PC-9 (cell line): ENCODE data around the gene ARHGAP10. TPM values are rescaled to one million over a fixed set of nuclear protein-coding genes. Genes with fewer than 3 reads are reported as not detected.

Source experiments
- BruUV-seq: library from RNA; stranded (reverse); fragments of 400-500 nt; replicated peaks from 2 replicates; lab custom pipeline; 2021; lab: Mats Ljungman, UMichigan
- CTCF ChIA-PET: fragments of 300-600 bp; sonication (Branson Sonifier 250); formaldehyde crosslinking; loops from one replicate; lab custom pipeline; 2022; ENCODE audit warnings: antibody characterized with exemption; lab: Charles Lee
- POLR2A ChIA-PET: fragments of 300-600 bp; sonication (Branson Sonifier 250); formaldehyde crosslinking; loops from one replicate; lab custom pipeline; 2022; ENCODE audit warnings: antibody characterized with exemption; ENCODE audit not compliant: unreplicated experiment; lab: Charles Lee
- DNase-seq, 2 experiments: peaks; one replicate each; pipeline versions ENCODE4 v3.0.0 to v3.0.0-alpha.2; 2015 to 2022; ENCODE audit warnings: mixed read lengths in 1 of 2
- H2AFZ ChIP-seq: fragments of 200-600 bp; sonication (generic); 2 replicates; pipeline ENCODE4 v1.8.1; 2017; ENCODE audit warnings: antibody characterized with exemption
- H3F3A ChIP-seq: fragments of 200-600 bp; sonication (generic); 2 replicates; pipeline ENCODE4 v1.8.1; 2017; ENCODE audit warnings: antibody characterized with exemption, mild to moderate bottlenecking, low read depth; ENCODE audit not compliant: insufficient read depth
- H3K27ac ChIP-seq: fragments of 200-600 bp; sonication (generic); 2 replicates; pipeline ENCODE4 v1.6.1; 2016; ENCODE audit warnings: mixed run types
- H3K27me3 ChIP-seq: fragments of 200-600 bp; sonication (generic); 2 replicates; pipeline ENCODE4 v1.6.1; 2016; ENCODE audit warnings: low read depth, mixed run types; ENCODE audit not compliant: insufficient read depth
- H3K36me3 ChIP-seq: fragments of 200-600 bp; sonication (generic); 2 replicates; pipeline ENCODE4 v1.6.1; 2016; ENCODE audit warnings: low read depth, mixed run types
- H3K4me1 ChIP-seq: fragments of 200-600 bp; sonication (generic); replicated peaks from 2 replicates; pipeline ENCODE4 v1.6.1; 2016; ENCODE audit warnings: mixed run types; ENCODE audit not compliant: insufficient read depth
- H3K4me2 ChIP-seq: fragments of 200-600 bp; sonication (generic); 2 replicates; pipeline ENCODE4 v1.6.1; 2017; ENCODE audit warnings: mixed run types
- H3K4me3 ChIP-seq: fragments of 200-600 bp; sonication (generic); 2 replicates; pipeline ENCODE4 v1.6.1; 2016; ENCODE audit warnings: mixed run types
- H3K79me2 ChIP-seq: fragments of 200-600 bp; sonication (generic); 2 replicates; pipeline ENCODE4 v1.6.1; 2017; ENCODE audit warnings: low read depth, mixed run types
- H3K9me2 ChIP-seq: fragments of 200-600 bp; sonication (generic); 2 replicates; pipeline ENCODE4 v1.8.1; 2017; ENCODE audit warnings: mild to moderate bottlenecking; ENCODE audit not compliant: insufficient read depth
- H3K9me3 ChIP-seq: fragments of 200-600 bp; sonication (generic); 2 replicates; pipeline ENCODE4 v1.8.1; 2016; ENCODE audit warnings: low read depth; ENCODE audit not compliant: insufficient read depth
- H4K20me1 ChIP-seq: fragments of 200-600 bp; sonication (generic); 2 replicates; pipeline ENCODE4 v1.8.1; 2017; ENCODE audit not compliant: insufficient read depth
- EZH2 ChIP-seq: fragments of 200-600 bp; sonication (generic); IDR thresholded peaks from 2 replicates; pipeline ENCODE4 v1.8.0; 2017; ENCODE audit warnings: antibody characterized with exemption, low read depth
- intact Hi-C: fragments of 100-400 bp; cut with micrococcal nuclease; formaldehyde crosslinking; loops from one replicate; pipeline ENCODE4 v1.10.0; 2022; ENCODE audit not compliant: unreplicated experiment
- total RNA-seq: library from RNA; stranded (reverse); gene quantifications from 2 replicates; pipeline ENCODE4 v1.2.3, GENCODE V29; 2021
- TF ChIP-seq, protein P1 (sequence below): fragments of 200-600 bp; sonication (generic); conservative IDR thresholded peaks from 2 replicates; pipeline ENCODE4 v1.6.1; 2017; ENCODE audit warnings: mixed run types, antibody characterized with exemption, mild to moderate bottlenecking, moderate library complexity

Gene ARHGAP10
- total RNA-seq, 1 experiment from 2014 or later, result 27.5 TPM

DNA sequence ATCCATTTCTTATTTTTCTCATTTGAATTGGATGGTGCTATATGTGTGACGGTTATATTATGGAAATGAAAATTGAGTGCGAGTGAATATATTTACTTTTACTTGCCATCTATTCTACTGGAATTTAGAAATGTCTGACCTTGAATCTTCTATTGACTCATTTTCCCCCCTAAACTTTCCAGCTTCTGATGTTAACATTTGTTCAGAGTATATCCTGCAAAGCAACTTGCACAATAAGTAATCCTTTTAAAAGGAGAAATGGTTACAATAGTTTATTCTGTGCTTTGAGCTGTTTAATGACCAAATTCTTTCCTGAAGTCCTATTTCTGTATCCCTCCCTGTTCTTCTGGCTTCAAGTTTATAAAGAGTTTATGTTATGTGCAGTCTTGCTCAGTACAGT, 116.7 kb downstream of the ARHGAP10 start:
- Histone ChIP-seq H3K27me3 (no peaks in the 10 kb centered on the region), H3K4me3 (no peak overlapping the region), H3F3A (no peaks in the 10 kb centered on the region), H3K27ac (no peak overlapping the region), H3K9me3 (no peaks in the 10 kb centered on the region), H3K9me2 (no peaks in the 10 kb centered on the region), H3K4me2 (no peak overlapping the region), H3K4me1 (no peaks in the 10 kb centered on the region), H3K79me2 (no peaks in the 10 kb centered on the region), H3K36me3 (no peaks in the 10 kb centered on the region), H4K20me1 (no peaks in the 10 kb centered on the region), H2AFZ (no peak overlapping the region)
- TF ChIP-seq, protein P1, sequence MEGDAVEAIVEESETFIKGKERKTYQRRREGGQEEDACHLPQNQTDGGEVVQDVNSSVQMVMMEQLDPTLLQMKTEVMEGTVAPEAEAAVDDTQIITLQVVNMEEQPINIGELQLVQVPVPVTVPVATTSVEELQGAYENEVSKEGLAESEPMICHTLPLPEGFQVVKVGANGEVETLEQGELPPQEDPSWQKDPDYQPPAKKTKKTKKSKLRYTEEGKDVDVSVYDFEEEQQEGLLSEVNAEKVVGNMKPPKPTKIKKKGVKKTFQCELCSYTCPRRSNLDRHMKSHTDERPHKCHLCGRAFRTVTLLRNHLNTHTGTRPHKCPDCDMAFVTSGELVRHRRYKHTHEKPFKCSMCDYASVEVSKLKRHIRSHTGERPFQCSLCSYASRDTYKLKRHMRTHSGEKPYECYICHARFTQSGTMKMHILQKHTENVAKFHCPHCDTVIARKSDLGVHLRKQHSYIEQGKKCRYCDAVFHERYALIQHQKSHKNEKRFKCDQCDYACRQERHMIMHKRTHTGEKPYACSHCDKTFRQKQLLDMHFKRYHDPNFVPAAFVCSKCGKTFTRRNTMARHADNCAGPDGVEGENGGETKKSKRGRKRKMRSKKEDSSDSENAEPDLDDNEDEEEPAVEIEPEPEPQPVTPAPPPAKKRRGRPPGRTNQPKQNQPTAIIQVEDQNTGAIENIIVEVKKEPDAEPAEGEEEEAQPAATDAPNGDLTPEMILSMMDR, result no peak
- no peak for TF ChIP-seq EZH2
- BruUV-seq, result no TSS peak
- intact Hi-C loops, result no loop called here
- ChIA-PET CTCF (no interaction called here), POLR2A (no interaction called here)
- no peak for DNase-seq

DNA sequence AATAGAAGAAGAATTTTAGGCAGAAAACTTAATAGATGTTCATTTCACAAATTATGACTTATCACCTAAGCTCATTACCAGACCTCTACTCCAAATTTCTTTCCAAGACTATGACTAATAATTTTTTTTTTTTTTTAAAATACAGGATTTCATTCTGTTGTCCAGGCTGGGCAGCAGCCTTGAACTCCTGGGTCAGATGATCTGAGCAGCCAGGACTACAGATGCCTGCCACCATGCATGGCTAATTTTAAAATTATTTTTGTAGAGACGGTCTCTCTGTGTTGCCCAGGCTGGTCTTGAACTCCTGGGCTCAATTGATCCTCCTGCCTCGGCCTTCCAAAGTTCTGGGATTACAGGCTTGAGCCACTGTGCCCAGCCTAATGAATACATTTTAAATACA, 119.2 kb downstream of the ARHGAP10 start:
- Histone ChIP-seq H2AFZ (no peak overlapping the region), H3K79me2 (no peaks in the 10 kb centered on the region), H3F3A (no peaks in the 10 kb centered on the region), H3K27me3 (no peaks in the 10 kb centered on the region), H3K27ac (no peak overlapping the region), H4K20me1 (no peaks in the 10 kb centered on the region), H3K9me2 (no peaks in the 10 kb centered on the region), H3K9me3 (no peaks in the 10 kb centered on the region), H3K4me1 (no peaks in the 10 kb centered on the region), H3K4me3 (no peak overlapping the region), H3K4me2 (no peak overlapping the region), H3K36me3 (no peaks in the 10 kb centered on the region)
- BruUV-seq, result no TSS peak
- ChIA-PET CTCF (no interaction called here), POLR2A (no interaction called here)
- TF ChIP-seq EZH2, result no peak
- TF ChIP-seq, protein P1, result no peak
- intact Hi-C loops, result no loop called here
- no peak for DNase-seq

DNA sequence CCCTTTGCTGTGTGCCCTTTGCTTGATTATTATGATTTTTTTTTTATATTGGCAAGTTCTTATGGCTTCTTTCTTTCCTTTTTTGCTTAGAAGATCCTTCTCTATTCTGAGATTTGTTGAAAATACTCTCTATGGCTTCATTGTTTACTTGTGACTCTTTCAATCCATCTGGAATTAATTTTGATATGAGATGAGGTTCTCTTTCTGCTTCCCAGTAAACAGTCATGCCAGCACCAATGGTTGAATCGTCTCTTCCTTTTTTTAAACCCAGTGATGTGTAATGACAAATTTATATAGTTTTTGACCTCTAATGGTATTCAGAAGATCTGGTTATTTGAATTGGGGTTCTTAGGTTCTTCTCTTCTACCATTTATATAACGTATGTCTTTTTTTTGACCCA, 121.8 kb downstream of the ARHGAP10 start:
- ChIA-PET CTCF (interaction anchor here (0.6 kb wide), 1 partner anchor 77 kb away, joined by 3 read pairs; no protein-coding TSS in a partner anchor), POLR2A (no interaction called here)
- no peak for TF ChIP-seq EZH2
- TF ChIP-seq, protein P1, result no peak
- Histone ChIP-seq H2AFZ (no peak overlapping the region), H3K9me2 (no peaks in the 10 kb centered on the region), H4K20me1 (no peaks in the 10 kb centered on the region), H3K36me3 (no peaks in the 10 kb centered on the region), H3K4me2 (no peak overlapping the region), H3K4me3 (no peak overlapping the region), H3K9me3 (no peaks in the 10 kb centered on the region), H3F3A (no peaks in the 10 kb centered on the region), H3K27me3 (no peaks in the 10 kb centered on the region), H3K27ac (no peak overlapping the region), H3K79me2 (no peaks in the 10 kb centered on the region), H3K4me1 (no peaks in the 10 kb centered on the region)
- no peak for DNase-seq
- BruUV-seq, result no TSS peak
- intact Hi-C loops, result no loop called here
